ENCODE measurements around the gene KCNJ16.

DNA sequence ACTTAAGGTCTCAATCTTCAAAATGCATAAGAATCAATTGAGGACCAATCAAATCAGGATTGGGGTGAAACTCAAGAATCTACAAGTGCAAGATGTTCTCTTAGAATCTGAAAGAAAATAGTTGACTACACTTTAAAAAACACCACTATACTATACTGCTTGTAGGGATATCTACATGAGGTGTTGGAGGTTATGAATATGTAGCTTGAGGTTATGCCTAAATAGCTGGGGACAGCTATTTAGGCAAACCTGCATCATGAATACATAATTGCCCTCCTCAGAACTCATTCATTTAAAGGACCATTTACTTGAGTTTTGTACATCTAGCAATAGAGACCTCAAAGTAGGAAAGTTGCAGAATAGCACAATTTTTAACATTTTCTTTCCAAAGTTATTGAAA is 40.1 kb downstream of the KCNJ16 start:
- TF ChIP-seq, protein P1, sequence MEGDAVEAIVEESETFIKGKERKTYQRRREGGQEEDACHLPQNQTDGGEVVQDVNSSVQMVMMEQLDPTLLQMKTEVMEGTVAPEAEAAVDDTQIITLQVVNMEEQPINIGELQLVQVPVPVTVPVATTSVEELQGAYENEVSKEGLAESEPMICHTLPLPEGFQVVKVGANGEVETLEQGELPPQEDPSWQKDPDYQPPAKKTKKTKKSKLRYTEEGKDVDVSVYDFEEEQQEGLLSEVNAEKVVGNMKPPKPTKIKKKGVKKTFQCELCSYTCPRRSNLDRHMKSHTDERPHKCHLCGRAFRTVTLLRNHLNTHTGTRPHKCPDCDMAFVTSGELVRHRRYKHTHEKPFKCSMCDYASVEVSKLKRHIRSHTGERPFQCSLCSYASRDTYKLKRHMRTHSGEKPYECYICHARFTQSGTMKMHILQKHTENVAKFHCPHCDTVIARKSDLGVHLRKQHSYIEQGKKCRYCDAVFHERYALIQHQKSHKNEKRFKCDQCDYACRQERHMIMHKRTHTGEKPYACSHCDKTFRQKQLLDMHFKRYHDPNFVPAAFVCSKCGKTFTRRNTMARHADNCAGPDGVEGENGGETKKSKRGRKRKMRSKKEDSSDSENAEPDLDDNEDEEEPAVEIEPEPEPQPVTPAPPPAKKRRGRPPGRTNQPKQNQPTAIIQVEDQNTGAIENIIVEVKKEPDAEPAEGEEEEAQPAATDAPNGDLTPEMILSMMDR (conservative IDR thresholded peaks at IDR 0.05; ENCODE audit: low read depth, low read length), result no peak
- no peak for TF ChIP-seq EZH2 (IDR thresholded peaks at IDR 0.05; ENCODE audit: low read length, unreplicated experiment)
